Mammary epithelial cell (primary cell): ENCODE data around the gene RAI1.

Source experiments
- EZH2 ChIP-seq: IDR thresholded peaks from 2 replicates; pipeline ENCODE4 v1.6.1; 2012; ENCODE audit warnings: low read length, inconsistent platforms, borderline replicate concordance
- TF ChIP-seq, protein P1 (sequence below), 2 donors: IDR thresholded peaks in 1 of 2; conservative IDR thresholded peaks in 1 of 2; 2 replicates each; pipeline ENCODE4 v1.5.1; 2011 to 2012; ENCODE audit warnings: inconsistent platforms in 2 of 2, low read length in 2 of 2, mild to moderate bottlenecking in 2 of 2, control low read depth in 1 of 2, low read depth in 1 of 2; ENCODE audit not compliant: insufficient read depth in 1 of 2; ENCODE audit errors: extremely low read depth in 1 of 2

DNA sequence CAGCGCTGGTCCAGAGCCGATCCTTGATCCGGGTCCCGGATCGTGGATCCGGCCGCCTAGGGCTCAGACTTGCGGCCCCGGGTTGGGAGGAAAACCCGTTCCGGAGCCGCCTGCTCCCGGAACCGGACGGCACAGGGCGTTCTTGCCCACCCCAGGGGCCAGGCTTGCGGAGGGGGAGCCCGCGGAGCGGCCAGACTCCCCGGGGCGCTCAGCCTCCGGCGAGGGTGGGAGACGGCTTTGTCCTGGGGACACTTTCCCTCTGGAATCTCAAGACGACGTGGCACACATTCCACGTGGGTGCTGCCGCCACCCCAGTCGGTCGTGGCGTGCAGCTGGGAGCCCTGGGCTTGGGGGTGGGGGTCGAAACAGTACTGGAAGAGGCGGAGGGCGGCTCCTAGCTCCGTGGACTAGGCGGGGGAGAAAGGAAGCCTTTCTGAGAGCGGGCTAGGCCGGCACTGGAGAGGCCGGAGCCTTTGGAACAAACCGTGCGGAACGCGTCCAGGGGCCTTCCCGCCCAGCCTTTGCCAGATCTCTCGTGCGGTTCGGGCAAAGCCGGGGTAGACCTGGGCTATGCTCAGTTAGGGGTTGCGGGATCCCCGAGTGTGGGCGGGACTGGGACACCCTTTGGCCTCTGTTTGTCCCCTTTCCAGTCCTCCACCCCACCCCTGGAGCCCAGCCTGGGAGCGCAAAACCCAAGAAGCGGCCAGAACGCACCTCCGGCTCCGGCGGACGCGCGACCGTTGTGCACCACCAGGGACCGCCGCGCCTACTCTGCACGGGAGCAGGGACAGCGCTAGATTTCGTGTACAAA, 129.0 kb downstream of the RAI1 start:
- TF ChIP-seq, protein P1, sequence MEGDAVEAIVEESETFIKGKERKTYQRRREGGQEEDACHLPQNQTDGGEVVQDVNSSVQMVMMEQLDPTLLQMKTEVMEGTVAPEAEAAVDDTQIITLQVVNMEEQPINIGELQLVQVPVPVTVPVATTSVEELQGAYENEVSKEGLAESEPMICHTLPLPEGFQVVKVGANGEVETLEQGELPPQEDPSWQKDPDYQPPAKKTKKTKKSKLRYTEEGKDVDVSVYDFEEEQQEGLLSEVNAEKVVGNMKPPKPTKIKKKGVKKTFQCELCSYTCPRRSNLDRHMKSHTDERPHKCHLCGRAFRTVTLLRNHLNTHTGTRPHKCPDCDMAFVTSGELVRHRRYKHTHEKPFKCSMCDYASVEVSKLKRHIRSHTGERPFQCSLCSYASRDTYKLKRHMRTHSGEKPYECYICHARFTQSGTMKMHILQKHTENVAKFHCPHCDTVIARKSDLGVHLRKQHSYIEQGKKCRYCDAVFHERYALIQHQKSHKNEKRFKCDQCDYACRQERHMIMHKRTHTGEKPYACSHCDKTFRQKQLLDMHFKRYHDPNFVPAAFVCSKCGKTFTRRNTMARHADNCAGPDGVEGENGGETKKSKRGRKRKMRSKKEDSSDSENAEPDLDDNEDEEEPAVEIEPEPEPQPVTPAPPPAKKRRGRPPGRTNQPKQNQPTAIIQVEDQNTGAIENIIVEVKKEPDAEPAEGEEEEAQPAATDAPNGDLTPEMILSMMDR (conservative IDR thresholded peaks at IDR 0.05 in 1 of 2, IDR thresholded peaks at IDR 0.05 in 1 of 2; ENCODE audit: extremely low read depth in 1 of 2, insufficient read depth in 1 of 2, low read depth in 1 of 2, low read length in 2 of 2) = no peak
- TF ChIP-seq EZH2 = no peak
